Upper lobe of left lung (tissue), 4 donors: ENCODE results near the gene PFKM.

ENCODE experiments used
- CTCF ChIP-seq, 6 experiments: fragments of 450-650 bp in 4 of 6; fragments of 200-600 bp in 2 of 6; sonication (generic) in 2 of 6; IDR thresholded peaks; one replicate each; pipeline ENCODE4 v1.5.1; 2016 to 2019; ENCODE audit warnings: antibody characterized with exemption in 6 of 6
- POLR2A ChIP-seq, 4 donors: fragments of 450-650 bp; IDR thresholded peaks; one replicate each; pipeline ENCODE4 v1.5.1; 2016 to 2017; ENCODE audit warnings: antibody characterized with exemption in 4 of 4, mild to moderate bottlenecking in 2 of 4
- POLR2AphosphoS5 ChIP-seq, 2 donors: sonication (generic); formaldehyde crosslinking; IDR thresholded peaks; one replicate each; pipeline ENCODE4 v1.5.1; 2017; ENCODE audit warnings: antibody characterized with exemption in 2 of 2

DNA sequence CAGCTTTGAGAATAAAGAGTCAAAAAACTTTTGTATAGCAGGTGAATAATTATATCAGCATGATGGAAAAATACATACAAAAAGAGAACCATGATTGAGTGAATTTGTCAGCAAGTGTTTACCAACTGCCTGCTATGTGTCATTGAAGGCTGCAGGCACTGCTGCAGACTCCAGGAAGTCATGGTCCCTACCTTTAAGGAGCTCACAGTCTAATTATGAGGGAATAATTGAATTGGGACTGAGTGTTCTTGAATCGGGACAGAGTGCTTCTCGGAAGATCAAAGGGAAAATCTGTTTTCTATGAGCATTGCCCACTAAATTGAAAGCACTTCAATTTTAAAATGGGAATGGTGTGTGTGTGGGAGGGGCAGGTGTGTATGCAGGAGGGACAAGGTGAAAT lies 74.5 kb downstream of the PFKM start:
- TF ChIP-seq CTCF (IDR thresholded peaks at IDR 0.05) (no peak), POLR2A (IDR thresholded peaks at IDR 0.05) (no peak), POLR2AphosphoS5 (IDR thresholded peaks at IDR 0.05) (no peak)
